Measurements from ENCODE around the gene ATP5MC2.

The ATP5MC2 gene

DNA sequence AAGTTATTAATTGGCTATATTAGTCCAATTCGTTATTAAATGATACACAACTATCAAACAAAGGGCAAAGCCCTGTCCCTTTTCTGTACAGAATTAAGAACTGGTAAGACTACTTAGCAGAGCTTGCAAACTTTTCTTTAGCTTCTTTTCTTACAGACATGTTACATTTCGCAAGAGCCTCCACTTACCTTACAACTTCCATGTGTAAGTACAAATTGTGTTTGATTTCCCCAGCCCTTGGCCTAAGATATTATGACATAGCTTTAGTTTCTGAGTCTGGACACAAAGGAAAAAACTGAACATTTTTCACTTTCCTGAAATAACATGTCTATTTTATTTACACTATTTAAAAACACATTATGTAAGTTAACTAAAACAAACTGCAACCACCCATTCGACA lies 51.4 kb downstream of the ATP5MC2 start:
- DNase-seq, result no peak
- Mint-ChIP-seq H3K4me3 (peak overlapping the region; percentile 99), H3K9me3 (no peaks in the 10 kb centered on the region), H3K36me3 (peaks cover 7 to 8% of the 10 kb centered on the region in 2 donors), H3K27ac (no peak overlapping the region), H3K27me3 (no peaks in the 10 kb centered on the region), H3K4me1 (peaks cover 21 to 38% of the 10 kb centered on the region in 2 donors)
- no peak for ATAC-seq (replicated peaks)

DNA sequence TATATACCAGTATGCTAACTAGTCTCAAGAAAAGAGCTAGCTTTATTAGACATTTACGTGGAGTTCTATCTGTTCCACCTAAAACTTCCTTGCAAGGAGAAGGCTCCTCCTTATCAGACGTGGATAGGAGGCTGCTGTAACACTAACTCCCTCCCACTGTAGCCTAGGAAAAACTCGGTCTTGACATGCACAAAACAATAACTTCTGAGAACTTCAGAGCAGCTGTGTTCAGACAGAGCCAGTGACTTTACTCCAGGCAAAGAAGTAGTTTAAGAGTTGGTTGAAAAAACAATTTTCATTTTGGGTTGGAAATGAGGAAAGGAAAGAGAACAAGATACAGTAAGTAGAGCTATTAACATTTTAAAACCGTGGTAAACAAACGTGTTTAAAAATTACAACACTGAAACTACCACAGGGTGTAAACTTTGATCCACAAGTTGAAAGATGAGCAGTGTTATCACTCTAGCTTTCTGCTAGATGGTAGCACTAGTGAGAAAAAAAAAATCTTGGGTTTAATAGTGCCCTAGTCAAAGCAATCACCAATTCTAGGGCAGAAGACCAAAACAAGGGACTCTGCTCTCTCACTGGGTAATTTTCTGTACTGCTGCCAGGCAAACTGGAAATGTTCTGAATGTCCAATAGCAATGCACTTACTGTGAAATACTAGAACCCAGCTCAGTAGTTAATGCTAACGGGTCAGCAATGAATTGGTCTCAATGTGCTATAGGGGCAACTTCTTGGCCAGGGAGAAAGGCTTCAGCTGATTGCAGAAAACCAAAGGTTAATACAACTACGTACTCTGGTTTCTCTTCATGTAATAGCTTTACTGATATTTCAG lies 52.1 kb downstream of the ATP5MC2 start:
- no peak for DNase-seq
- H3K27me3 Mint-ChIP-seq, result no peaks in the 10 kb centered on the region
- H3K4me1 Mint-ChIP-seq, result peaks cover 23 to 45% of the 10 kb centered on the region in 2 donors
- H3K4me3 Mint-ChIP-seq, result peak overlapping the region; percentile 33 to 47
- peaks cover 7 to 8% of the 10 kb centered on the region in 2 donors for H3K36me3 Mint-ChIP-seq
- peak overlapping the region; percentile 80 for H3K27ac Mint-ChIP-seq
- no peaks in the 10 kb centered on the region for H3K9me3 Mint-ChIP-seq
- ATAC-seq (replicated peaks), result no peak

DNA sequence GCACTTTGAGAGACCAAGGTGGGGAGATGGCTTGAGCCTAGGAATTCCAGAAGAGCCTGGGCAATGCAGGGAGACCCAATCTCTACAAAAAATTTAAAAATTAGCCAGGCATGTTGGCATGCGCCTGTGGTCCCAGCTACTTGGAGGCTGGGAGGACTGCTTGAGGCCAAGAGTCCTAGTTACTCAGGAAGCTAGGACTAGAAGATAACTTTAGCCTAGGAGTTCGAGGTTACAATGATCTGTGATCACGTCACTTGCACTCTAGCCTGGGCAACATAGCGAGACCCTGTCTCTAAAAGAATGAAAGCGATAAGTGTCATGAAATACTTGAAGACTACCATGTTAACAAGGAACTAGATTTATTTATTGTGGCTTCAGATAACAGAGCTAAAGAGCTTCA lies 53.2 kb downstream of the ATP5MC2 start:
- Mint-ChIP-seq H3K4me3 (no peak overlapping the region), H3K27ac (no peak overlapping the region), H3K27me3 (no peaks in the 10 kb centered on the region), H3K9me3 (no peaks in the 10 kb centered on the region), H3K4me1 (peaks cover 30 to 55% of the 10 kb centered on the region in 2 donors), H3K36me3 (peaks cover 10 to 12% of the 10 kb centered on the region in 2 donors)
- DNase-seq (no peak), ATAC-seq (replicated peaks) (no peak)

DNA sequence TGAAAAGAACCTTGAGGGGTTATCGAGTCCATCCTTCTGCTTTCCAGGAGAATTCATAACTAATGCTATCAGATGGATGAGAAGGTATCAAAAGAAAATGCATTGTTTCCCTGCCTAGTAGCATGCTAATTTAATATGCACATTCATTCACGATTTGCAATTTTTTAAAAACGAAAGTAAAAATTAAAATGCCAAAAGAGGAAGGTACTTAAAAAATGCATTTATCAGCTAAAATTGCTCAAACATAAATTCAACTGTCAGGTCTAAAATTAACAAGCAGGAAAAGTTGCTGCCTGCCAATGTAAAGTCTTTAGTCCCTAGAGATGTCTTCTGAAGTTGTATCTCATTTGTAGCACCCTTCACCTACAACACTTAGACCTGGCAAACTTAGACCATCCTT lies 57.6 kb downstream of the ATP5MC2 start:
- Mint-ChIP-seq H3K27ac (peak overlapping the region; percentile 82), H3K27me3 (no peaks in the 10 kb centered on the region), H3K9me3 (no peaks in the 10 kb centered on the region), H3K4me1 (peaks cover 15 to 32% of the 10 kb centered on the region in 2 donors), H3K4me3 (peak overlapping the region; percentile 62 to 75), H3K36me3 (peaks cover 16 to 21% of the 10 kb centered on the region in 2 donors)
- ATAC-seq (replicated peaks) (no peak), DNase-seq (no peak)

DNA sequence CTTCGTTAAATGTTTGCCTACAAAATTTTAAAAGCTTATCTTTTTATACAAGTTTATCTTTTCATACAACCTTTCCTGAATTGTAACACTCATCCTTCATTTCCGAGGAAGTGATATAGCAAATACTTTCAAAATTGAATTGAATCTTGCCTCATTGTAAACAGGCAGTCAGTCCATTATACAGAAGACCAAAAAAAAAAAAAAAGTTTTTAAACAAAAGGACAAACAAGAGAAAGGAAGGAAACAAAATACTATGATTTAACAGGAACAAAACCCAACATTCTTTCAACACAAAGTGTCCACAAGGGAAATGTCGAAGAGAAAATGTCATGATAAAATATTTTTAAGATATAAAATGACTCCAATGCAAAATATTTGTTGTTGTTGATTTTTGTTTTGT lies 58.2 kb downstream of the ATP5MC2 start:
- DNase-seq (no peak), ATAC-seq (replicated peaks) (no peak)
- peaks cover 15 to 32% of the 10 kb centered on the region in 2 donors for H3K4me1 Mint-ChIP-seq
- H3K27me3 Mint-ChIP-seq, result no peaks in the 10 kb centered on the region
- peaks cover 16 to 21% of the 10 kb centered on the region in 2 donors for H3K36me3 Mint-ChIP-seq
- H3K4me3 Mint-ChIP-seq, result peak overlapping the region; percentile 57 to 75
- no peak overlapping the region for H3K27ac Mint-ChIP-seq
- no peaks in the 10 kb centered on the region for H3K9me3 Mint-ChIP-seq

DNA sequence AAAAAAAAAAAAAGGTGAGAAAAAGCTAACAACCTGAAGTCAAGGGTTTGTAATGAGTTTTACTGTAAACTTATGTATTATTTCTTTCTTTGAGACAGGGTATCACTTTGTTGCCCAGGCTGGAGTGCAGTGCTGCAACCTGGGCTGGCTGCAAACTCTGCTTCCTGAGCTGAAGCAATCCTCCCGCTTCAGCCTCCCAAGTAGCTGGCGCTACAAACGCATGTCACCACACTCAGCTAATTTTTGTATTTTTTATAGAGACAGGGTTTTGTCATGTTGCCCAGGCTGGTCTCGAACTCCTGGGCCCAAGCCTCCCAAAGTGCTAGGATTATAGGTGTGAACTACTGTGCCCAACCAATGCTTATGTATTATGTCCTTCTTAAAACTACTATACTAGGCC lies 58.9 kb downstream of the ATP5MC2 start:
- no peaks in the 10 kb centered on the region for H3K27me3 Mint-ChIP-seq
- ATAC-seq (replicated peaks) (no peak), DNase-seq (no peak)
- H3K9me3 Mint-ChIP-seq, result no peaks in the 10 kb centered on the region
- peaks cover 15 to 32% of the 10 kb centered on the region in 2 donors for H3K4me1 Mint-ChIP-seq
- H3K4me3 Mint-ChIP-seq, result no peak overlapping the region
- no peak overlapping the region for H3K27ac Mint-ChIP-seq
- H3K36me3 Mint-ChIP-seq, result peaks cover 14 to 21% of the 10 kb centered on the region in 2 donors

Data from stimulated activated naive B cell treated with anti-CD40 and anti-IgM and Interleukin-4, amounts not matched to agents 10 μg/mL and 1 μg/mL and 100 μg/mL, for 72 hours (primary cell).